ENCODE data around the gene GRIN1.
"Not testable (repeated sequence)": the region's sequence is repeated elsewhere in the genome, so short reads cannot be mapped to it uniquely, and the experiment has no call there.

The GRIN1 gene

DNA sequence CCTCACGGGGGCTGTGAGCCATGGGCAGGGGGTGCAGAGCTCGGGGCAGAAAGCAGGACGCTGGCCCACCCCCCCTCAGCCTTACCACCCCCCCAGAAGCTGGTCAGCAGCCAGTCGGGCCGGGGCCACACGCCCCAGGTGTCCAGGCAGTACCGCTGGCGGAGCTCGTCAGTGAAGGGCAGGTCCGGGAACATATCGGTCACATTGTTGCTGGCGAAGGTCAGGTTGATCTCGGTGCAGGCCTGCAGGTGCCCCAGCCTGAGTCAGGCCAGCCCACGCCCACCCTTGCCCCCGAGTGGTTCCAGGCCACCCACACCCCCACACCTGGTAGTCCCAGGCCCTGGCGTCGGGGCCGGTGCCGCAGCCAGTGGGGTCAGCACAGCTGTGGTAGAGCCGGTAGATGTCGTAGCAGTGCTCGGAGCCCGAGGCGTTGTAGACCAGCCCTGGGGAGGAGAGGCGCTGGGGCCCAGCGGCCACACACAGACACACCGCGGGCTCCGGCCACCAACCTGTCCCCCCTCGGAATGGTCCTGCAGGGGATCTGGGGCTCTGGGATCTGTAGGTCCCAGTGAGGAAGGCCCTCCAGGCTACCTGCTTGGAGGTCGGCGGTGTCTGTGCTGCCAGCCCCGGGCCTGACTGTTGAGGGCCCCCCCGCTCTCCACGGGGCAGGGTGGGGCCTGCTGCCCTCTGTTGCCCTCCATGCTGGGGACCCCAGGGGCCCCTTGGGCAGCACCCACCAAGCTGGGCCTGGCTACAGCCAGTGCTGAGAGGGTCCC, 27.0 kb upstream of the GRIN1 start:
- DNase-seq = no peak

DNA sequence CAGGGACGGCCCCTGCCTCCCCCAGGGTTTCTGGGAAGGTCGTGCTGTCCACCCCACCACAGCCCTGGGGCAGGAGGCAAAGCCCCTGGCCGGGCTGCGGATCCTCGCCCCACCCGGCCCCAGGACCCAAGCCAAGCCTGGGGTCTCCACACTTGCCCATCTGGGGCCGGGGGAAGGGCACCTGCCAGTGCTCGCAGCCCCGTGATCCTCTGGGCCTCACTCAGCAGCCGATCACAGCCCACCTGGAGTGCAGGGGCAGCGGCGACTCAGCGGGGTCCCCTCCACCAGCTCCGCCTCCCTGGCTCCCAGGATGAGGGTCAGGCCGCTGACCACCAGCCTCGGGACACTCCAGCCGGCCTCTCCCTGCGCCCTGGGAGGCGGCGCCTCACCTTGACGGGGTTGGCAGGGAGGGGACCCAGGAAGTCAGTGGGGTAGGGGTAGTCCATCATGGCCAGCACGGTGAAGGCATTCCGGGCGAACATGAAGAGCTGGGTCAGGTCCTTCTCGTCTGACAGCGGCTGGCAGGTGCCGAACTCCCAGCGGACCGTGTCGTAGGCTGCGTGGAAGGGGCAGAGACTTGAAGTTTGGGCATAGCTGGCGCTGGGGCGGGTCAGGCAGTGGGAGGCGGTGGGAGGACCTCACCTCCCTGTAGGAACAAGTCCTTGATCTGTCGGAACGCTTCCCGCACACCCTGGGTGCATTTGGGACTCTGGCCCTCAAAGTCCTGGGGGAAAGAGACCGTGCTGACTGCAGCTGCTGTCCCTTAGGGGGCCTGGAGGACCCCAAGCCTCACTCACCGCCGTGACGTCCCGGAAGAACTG, 26.2 kb upstream of the GRIN1 start:
- no peak for DNase-seq

DNA sequence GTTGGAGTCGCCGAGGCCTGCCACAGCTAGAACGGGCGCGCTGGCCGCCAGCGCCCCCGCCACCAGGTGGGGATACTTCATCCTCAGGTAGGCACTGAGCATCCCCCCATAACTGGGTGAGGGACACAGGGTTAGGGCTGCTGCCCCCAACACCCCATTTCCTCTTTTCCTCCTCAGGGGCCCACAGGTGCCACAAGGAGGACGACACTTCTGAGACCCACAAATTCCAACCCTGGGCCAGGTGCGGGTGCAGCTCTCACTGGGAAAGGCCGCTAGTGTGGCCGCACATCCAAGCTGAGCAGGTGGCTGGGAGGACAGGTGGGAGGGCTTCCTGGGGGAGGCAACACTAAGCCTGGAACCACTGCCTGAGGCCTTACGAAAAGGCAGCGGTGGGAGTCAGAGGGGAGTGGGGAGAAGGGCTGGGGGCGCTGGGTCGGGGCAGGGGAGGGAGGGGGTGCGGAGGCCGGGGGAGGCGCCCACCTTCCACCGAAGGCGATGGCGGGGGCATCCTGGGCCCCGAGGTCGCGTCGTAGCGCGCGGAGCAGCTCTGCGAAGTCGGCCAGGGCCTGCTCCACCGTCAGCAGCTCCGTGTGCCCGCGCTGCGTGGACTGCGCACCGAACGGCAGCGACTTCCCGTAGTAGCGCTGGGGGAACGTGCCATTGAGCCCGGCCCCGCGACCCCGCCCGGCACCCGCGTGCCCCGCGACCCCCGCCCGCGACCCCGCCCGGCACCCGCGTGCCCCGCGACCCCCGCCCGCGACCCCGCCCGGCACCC, 25.4 kb upstream of the GRIN1 start:
- no peak for DNase-seq

DNA sequence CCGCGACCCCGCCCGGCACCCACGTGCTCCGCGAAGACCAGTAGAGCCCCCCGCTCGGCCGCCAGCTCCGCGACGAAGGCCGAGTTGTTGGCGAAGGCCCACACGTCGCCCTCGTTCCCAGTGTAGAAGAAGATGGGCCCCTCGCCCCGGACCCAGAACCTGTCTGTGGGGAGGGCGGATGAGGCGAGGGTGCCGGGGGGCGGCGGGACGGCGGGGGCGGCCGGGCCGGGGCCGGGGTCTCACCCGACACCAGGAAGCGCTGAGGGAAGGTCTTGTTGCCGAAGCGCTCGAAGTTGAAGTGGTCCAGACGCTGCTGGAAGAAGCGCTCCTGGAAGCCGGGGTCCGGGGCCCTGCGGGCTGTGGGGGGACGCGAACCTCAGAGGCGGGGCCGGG, 24.7 kb upstream of the GRIN1 start:
- DNase-seq = no peak

DNA sequence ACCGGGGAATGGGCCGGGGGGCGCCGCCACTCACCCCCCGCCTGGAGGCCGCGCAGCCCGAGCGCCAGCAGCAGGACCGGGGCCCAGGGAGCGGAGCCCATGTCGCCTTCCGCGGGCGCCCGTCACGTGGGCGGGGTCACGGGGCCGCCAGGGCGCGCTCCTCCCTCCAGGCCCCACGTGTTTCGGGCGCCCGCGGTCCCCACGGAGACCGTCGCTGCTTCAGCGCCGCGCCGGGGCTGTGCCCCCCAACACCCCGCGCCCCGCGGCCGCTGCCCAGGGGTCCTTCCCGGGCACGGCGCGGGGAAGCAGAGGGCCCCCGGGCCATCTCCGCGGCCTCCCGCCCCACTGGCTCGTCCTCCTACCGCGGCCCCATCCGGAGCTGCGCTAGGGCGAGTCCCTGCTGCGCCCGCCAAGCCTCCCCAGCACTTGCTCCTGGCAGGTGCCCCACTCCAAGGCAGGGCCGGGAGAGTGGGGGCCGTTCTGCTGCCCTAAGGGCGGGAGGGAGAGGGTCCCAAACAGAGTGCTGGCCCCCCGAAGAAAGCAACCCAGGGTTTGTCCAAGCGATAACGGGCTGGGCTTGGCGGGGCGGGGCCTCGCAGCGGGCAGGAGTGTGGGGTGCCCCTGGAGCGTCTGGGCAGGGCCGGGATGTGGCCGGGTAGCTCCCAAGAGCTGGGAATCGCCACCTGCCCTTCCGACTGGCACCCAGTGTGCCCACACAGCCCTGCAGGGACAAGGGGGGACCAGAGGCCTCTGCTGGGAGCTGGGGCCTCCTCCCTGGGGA, 24.2 kb upstream of the GRIN1 start, which contains the start of gene DPP7:
Gene DPP7, minus strand, starts transcription at position 121 of the 781 bp plus-strand sequence. Its CDS starts 20 bp downstream, at position 101.
- DNase-seq = peak; percentile 44

DNA sequence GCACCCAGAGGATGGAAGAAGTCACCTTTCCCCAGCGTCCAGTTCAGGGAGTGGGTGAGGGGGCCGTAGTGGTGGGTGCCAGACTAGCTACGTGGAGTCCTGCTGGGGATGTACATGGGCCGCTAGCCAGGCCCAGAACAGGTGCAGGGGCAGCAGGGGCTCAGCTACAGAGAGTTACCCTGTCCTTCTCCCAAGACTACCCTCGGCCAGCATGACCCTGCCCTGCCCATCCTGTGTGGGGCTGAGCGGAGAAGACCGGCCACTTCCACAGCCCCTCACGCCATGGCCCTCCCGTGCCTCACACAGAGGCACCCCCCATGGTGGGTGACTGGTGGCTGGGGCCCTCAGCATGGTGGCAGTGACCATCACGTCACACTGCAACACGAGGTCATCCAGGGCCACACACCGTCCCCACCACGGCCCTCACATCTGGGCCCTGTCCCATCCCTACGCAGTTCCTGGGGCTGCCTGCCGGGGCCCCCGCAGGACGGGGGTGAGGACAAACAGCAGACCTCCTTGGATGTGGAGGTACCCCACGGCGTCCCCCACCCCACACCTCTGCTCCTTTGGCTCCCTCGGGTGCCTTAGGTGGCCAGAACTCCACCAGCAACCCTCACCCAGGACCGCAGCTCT, 23.4 kb upstream of the GRIN1 start:
- DNase-seq = no peak

DNA sequence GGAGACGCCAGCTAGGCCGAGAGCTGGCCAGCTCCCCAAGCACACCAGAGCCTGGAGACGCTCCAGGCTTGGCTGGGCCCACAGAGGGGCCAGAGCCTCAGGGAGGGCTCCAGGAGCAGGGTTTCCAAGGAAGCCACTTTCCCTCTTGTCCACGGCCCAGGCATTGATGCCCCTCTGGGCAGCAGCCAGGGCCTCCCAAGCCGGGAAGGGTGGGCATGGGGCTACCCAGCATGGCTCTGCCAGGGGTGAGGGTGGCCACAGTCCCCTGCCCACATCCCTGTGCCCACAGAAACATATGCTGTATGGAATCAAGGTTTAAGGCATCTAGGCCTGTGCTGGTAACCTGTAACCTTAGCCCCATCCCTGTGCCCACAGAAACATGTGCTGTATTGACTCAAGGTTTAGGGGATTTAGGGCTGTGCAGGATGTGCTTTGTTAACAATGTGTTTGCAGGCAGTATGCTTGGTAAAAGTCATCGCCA, 22.9 kb upstream of the GRIN1 start:
- DNase-seq = no peak

DNA sequence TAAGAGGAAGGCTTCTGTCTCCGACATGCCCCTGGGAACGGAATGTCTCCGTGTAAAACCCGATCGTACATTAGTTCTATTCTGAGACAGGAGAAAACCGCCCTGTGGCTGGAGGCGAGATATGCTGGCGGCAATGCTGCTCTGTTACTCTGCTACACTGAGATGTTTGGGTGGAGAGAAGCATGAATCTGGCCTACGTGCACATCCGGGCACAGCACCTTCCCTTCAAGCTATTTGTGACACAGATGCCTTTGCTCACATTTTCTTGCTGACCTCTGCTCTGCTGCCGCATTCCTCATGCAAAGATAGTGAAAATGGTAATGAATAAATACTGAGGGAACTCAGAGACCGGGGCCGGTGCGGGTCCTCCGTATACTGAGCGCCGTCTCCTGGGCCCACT, 22.2 kb upstream of the GRIN1 start:
- no peak for DNase-seq

DNA sequence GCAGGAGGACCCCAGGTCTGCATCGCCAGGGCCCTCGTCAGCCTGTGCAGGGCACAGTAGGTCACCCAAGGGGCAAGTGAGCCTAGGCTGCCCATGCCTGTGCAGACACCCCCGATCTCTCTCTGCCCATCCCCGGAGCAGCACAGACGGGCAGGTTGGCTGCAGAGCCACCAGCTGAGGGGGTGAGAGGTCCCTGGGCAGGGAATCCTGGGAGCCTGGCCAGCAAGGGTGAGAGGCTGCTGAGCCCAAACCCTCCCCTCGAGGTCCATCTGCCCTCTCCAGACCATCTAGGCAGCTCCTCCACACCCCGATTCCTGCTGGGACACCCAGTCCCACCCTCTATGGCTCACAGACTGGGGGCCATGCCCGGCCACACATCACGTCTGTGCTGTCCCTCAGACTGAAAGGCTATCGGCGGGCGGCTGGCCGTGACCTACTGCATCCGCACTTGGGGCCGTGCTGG, 21.7 kb upstream of the GRIN1 start:
- DNase-seq = no peak

DNA sequence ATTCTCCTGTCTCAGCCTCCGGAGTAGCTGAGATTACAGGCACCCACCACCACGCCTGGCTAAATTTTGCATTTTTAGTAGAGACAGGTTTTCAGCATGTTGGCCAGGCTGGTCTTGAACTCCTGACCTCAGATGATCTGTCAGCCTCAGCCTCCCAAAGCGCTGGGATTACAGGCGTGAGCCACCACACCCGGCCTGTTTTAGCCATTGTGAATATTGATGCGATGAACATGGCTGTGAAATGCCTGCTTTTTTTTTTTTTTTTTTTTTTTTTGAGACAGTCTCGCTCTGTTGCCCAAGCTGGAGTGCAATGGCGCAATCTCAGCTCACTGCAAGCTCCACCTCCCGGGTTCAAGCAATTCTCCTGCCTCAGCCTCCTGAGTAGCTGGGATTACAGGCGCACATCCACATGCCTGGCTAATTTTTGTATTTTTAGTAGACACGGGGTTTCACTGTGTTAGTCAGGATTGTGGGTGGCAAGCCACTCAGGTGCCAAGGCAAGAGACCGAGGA, 20.8 kb upstream of the GRIN1 start:
- DNase-seq = not testable (repeated sequence)

DNA sequence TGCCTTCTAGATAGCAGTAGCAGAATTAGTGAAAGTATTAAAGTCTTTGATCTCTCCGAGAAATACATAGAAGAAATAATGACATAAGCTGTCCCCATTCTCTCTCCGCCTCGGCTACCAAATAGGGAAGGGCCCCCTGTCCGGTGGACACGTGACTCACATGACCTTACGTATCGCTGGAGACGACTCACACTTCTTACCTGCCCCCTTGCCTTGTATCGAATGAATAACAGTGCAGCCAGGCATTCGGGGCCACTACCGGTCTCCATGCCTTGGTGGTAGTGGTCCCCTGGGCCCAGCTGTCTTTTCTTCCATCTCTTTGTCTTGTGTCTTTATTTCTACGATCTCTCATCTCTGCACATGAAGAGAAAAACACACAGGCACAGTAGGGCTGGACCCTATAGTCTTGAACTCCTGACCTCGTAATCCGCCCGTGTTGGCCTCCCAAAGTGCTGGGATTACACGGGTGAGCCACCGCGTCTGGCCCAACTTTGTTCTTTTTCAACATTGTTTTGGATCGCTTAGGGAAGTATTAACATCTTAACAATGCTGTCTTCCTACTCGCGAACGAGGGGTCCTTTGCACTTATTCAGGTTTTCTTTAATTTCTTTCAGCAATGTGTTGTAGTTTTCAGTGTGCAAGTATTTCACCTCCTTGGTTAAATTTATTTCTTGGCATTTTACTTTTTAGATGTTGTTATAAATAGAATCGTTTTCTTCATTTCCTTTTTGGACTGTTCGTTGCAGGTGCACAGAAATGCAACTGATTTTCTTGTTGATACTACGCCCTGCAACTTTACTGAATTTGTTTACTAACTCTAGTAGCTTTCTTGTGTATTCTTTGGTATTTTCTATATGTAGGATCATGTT, 16.8 kb upstream of the GRIN1 start:
- DNase-seq = not testable (repeated sequence)

DNA sequence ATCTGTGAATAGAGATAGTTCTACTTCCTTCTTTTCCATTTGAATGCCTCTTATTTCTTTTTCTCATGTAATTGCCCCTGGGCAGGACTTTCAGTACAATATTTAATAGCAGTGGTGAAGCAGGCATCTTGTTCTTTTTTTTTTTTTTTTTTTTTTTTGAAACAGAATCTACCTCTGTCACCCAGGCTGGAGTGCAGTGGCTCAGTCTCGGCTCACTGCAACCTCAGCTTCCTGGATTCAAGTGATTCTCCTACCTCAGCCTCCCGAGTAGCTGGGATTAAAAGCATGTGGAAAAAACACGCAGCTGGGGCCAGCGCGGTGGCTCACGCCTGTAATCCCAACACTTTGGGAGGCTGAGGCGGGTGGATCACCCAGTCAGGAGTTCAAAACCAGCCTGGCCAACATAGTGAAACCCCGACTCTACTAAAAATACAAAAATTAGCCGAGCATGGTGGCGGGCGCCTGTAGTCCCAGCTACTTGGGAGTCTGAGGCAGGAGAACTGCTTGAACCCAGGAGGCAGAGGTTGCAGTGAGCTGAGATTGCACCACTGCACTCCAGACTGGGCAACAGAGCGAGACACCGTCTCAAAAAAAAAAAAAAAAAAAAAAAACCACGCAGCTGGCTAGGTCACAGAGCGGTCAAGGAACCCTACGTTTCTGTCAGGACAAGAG, 16.0 kb upstream of the GRIN1 start:
- not testable (repeated sequence) for DNase-seq

DNA sequence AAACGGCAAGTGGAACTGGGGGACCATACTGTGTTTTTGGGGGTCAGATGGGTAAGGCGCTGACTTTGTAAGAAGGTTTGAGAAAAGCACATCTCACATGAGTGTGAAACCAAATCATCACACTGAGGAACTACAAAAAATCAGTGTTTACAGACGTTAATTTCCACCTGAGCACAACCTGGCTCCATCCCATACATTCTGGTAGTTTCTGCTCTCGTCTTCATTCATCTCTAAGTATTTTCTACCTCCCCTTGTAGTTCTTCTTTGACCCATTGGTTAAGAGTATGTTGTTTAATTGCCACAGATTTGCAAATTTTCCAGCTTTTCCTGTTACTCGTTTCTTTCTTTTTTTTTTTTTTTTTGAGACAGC, 15.5 kb upstream of the GRIN1 start:
- DNase-seq = no peak

DNA sequence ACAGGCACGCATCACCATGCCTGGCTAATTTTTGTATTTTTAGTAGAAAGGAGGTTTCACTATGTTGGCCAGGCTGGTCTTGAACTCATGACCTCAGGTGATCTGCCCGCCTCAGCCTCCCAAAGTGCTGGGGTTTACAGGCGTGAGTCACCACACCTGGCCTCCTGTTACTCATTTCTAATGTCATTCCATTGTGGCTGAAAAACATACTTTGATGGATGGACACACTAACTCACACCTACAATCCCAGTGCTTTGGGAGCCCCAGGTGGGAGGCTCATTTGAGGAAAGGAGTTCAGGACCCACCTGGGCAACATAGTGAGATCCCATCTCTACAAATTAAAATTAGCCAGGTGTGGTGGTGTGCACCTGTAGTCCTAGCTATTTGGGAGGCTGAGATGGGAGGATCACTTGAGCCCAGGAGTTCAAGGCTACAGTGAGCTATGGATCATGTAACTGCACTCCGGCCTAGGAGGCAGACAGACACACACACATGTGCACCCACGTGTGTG, 14.9 kb upstream of the GRIN1 start:
- not testable (repeated sequence) for DNase-seq

DNA sequence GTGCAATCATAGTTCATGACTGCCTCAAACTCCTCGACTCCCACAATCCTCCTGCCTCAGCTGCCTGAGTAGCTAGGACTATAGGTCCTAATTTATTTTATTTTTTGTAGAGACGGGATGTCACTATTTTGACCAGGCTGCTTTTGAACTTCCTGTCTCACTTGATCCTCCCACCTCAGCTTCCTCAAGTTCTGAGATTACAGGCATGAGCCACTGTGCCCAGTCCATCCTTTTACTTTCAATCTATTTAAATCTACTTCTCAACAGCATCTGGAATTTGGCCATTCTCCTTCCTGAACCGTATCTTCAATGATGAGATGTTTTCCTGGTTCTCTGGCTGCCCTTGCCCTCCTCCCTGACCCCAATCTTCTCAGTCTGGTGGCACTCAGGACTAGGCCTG, 12.2 kb upstream of the GRIN1 start:
- no peak for DNase-seq

DNA sequence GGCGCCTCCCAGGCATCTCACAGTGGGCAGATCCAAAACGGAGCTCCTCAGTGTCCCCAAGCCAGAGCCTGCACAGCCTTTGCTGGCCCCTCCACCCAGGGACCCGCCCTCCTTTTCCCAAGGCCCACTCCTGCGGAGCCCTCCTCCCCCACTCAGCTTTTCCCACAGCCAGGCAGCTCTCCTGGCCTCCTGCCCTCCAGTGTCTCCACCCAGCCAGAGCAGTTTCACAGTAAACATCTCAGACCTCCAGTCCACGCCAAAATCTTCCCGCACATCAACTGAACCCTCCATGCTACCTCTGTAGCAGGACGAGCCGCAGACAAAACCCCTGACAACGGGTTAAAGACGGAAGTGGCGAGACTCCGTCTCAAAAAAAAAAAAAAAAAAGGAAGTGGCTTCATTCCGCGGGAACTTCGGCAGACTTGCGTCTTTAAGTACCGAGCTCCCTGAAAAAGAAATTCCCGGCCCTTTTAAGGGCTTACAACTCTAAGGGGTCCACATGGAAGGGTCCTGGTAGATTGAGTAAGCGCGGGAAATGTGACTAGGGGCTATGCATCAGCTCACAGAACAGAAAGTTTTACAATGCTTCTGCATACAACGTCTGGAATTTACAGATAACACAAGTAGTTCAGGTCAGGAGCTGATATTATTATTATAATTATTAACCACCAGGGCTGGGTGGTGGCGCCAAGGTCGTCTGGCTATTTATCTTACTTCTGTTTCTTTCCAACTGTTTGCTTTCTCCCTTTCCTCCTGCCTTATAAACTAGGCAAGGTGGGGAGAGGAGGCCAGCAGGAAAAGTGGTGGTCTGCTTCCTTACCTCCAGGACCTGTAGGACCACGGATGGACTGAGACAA, 11.4 kb upstream of the GRIN1 start:
- no peak for DNase-seq

DNA sequence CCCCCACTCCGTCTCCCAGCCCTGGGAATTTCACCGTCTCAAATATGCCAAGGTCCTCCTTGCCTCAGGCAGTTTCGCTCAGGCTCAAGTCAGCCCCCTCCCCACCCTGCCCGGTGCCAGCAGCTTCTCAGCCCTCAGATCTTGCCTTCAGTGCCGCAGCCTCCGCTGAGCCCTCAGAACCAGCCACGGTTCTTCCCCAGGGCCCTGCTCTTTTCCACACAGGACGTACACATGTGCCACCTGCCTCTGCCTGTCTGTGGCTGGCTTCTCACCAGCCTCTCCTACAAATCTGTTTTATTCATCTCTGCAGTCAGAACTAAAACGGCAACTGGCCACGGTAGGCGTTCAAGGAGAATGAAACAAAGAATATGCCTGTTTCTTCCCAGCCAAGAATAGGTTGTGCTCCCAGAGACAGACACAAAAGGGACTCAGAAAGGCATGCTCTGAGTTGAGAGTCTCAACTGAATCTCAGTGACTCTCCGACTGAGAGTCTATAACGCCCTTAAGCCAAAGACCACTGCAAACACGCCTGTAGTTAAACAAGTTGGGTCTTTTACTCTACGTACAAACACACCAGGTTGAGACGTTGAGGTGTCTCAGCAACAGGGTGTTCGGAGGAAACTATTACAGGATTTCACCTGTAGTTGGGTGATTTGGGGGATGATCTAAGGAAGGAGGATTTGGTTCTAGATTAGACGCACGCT, 10.6 kb upstream of the GRIN1 start:
- DNase-seq = no peak

DNA sequence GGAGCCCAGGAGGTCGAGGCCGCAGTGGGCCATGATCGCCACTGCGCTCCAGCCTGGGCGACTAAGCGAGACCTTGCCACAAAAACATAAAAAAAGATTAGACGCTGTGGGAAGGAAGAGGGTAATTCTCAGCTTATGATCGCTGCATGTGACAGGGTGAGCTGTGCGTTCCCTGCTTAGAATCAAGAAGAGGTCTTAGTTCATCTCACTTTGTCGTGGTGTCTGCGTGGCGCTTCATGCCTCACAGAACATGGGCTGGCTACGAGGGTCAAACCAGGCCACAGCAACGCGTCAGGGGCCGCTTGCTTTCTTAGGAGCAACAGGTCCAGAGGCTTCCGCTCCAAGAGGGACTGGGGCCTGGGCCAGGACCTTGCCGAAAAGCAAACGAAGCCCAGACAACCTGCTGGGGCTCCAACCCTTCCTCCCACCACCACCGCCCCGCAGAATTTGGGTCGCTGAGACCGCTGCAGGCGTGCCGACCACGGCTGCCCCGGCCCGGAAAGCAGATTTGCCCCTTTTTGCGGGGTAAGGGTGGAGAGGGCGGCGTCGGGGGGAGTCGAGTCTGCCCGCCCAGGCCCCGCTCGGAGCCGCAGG, 10.0 kb upstream of the GRIN1 start:
- no peak for DNase-seq

All from NCI-H1436 (cell line).